H1 (cell line): ENCODE data around the gene CDNF. TPM values are rescaled to one million over a fixed set of nuclear protein-coding genes. Genes with fewer than 3 reads are reported as not detected.

ENCODE experiments used
- TCF12 ChIP-seq: IDR thresholded peaks from 2 replicates; pipeline ENCODE4 v1.6.1; 2011; ENCODE audit warnings: low read depth, mild to moderate bottlenecking, low read length
- polyA plus RNA-seq, 7 experiments: library from polyadenylated mRNA; depleted of rRNA in 3 of 7; stranded (reverse) in 5 of 7; unstranded in 2 of 7; fragments of >200 nt in 5 of 7; fragments of 200-250 nt in 2 of 7; gene quantifications; 1 replicate in 5 of 7; 2 replicates in 1 of 7; 4 replicates in 1 of 7; pipeline versions ENCODE4 v1.2.1 to v1.2.3, GENCODE V29; 2011 to 2013; ENCODE audit warnings: missing spikeins in 2 of 7, mixed read lengths in 2 of 7
- total RNA-seq: library from RNA; stranded (reverse); fragmentation: NEBNext Ultra II Directional; extraction: Animal tissue kit (Norgen Biotek cat#: 25700); gene quantifications from 2 replicates; pipeline ENCODE4 v1.2.1, GENCODE V29; 2021
- TF ChIP-seq, protein P1 (sequence below): IDR thresholded peaks from 2 replicates; pipeline ENCODE4 v1.6.1; 2011; ENCODE audit warnings: low read length, improper control_type of control experiment

The CDNF gene
- total and polyA plus RNA-seq, 2 of the 8 experiments (the other 6 are each of a cell fraction or from before 2014, with no cell fraction given) = 0.32 to 0.67 TPM

DNA sequence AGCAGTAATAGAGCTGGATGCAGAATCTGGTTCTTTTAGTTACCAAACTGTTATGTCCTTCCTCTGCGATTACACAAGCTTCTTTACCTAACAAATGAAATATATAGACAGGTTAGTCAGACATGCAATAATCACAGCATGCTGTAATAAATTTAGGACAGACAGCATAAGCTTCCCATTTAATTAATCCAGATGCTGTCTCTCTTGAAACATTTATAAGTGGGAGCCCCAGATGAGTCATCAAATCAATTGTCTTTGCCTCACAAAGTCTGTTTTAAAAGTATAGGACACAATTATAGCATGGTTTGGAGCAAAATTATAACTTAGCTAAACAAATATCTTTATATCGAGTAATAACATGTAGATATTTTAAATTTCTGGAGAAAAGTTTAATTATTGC lies 1.6 kb downstream of the CDNF start (continued):
- TF ChIP-seq, protein P1, sequence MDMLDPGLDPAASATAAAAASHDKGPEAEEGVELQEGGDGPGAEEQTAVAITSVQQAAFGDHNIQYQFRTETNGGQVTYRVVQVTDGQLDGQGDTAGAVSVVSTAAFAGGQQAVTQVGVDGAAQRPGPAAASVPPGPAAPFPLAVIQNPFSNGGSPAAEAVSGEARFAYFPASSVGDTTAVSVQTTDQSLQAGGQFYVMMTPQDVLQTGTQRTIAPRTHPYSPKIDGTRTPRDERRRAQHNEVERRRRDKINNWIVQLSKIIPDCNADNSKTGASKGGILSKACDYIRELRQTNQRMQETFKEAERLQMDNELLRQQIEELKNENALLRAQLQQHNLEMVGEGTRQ = no peak
- TF ChIP-seq TCF12 = no peak
